ENCODE data around the gene THSD4.

GRCh38 chr15:71355268-71355667, 240.0 kb downstream of the THSD4 start:
- TF ChIP-seq, protein P1, sequence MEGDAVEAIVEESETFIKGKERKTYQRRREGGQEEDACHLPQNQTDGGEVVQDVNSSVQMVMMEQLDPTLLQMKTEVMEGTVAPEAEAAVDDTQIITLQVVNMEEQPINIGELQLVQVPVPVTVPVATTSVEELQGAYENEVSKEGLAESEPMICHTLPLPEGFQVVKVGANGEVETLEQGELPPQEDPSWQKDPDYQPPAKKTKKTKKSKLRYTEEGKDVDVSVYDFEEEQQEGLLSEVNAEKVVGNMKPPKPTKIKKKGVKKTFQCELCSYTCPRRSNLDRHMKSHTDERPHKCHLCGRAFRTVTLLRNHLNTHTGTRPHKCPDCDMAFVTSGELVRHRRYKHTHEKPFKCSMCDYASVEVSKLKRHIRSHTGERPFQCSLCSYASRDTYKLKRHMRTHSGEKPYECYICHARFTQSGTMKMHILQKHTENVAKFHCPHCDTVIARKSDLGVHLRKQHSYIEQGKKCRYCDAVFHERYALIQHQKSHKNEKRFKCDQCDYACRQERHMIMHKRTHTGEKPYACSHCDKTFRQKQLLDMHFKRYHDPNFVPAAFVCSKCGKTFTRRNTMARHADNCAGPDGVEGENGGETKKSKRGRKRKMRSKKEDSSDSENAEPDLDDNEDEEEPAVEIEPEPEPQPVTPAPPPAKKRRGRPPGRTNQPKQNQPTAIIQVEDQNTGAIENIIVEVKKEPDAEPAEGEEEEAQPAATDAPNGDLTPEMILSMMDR (IDR thresholded peaks at IDR 0.05): no peak
- TF ChIP-seq POLR2A (IDR thresholded peaks at IDR 0.05): no peak
